Measurements from ENCODE around the gene RTN1.

The RTN1 gene

GRCh38 chr14:59772233-59772632 is 98.3 kb downstream of the RTN1 start:
- Histone ChIP-seq H3K4me3 (ENCODE audit: low read length in 2 of 2) (no peak overlapping the region), H3K9me3 (replicated peaks in 1 of 2; ENCODE audit: control insufficient read depth in 2 of 2, insufficient read depth in 1 of 2, low read depth in 1 of 2, low read length in 2 of 2) (no peaks in the 10 kb centered on the region), H3K9ac (ENCODE audit: low read depth, low read length, poor library complexity) (no peak overlapping the region), H2BK120ac (ENCODE audit: low read depth, low read length) (no peak overlapping the region), H2BK5ac (ENCODE audit: low read length) (no peak overlapping the region), H3K4me1 (ENCODE audit: control insufficient read depth in 2 of 2, insufficient read depth in 1 of 2, low read depth in 1 of 2, low read length in 2 of 2) (no peaks in the 10 kb centered on the region), H3K4ac (ENCODE audit: low read length) (no peak overlapping the region), H3K79me1 (ENCODE audit: low read depth, low read length) (no peaks in the 10 kb centered on the region), H2BK15ac (ENCODE audit: low read length) (no peak overlapping the region), H3K23ac (ENCODE audit: low read depth, low read length, poor library complexity) (no peak overlapping the region), H2AK5ac (ENCODE audit: low read depth, low read length) (no peak overlapping the region), H3K14ac (ENCODE audit: low read length) (no peak overlapping the region), H3K36me3 (replicated peaks in 1 of 2; ENCODE audit: control insufficient read depth in 2 of 2, insufficient read depth in 2 of 2, low read length in 2 of 2) (no peaks in the 10 kb centered on the region), H3K27me3 (ENCODE audit: control insufficient read depth in 3 of 3, insufficient read depth in 3 of 3, low read depth in 1 of 3, low read length in 3 of 3) (no peaks in the 10 kb centered on the region), H4K8ac (ENCODE audit: low read depth, low read length) (no peak overlapping the region), H4K91ac (ENCODE audit: low read depth, low read length, poor library complexity) (no peak overlapping the region), H2AFZ (ENCODE audit: low read length) (no peak overlapping the region), H3K4me2 (ENCODE audit: insufficient read depth, low read length, poor library complexity, severe bottlenecking) (no peak overlapping the region), H2BK12ac (ENCODE audit: low read length) (no peak overlapping the region), H3K27ac (replicated peaks; ENCODE audit: low read length) (no peak overlapping the region), H3K18ac (ENCODE audit: low read length) (no peak overlapping the region)
- DNase-seq (ENCODE audit: low spot score), result no peak
- no CpG with 5 or more reads among the region's 2 CpGs for WGBS, 2 donors (ENCODE audit: extremely low coverage in 2 of 2, insufficient read length in 2 of 2, insufficient replicate concordance in 1 of 2)

DNA sequence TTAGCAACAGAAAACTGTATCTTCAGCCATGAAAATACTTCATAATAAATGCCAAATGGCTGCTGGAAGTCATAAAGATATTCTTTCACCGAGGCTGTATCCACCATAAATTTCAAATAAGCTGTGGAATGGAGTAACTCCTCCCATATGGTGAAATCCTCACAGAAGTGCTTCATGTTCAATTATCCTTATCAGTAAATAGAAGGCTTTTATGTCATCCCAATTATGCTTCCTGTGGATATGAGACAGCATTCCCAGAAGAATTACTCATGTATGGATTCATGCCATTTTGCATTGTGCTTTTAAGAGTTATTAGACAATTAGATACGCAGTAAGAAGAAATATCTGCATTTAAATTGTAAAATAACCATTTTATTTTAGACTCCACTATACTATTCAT is 99.0 kb downstream of the RTN1 start:
- no peak overlapping the region for H2BK120ac ChIP-seq (ENCODE audit: low read depth, low read length)
- DNase-seq (ENCODE audit: low spot score), result no peak
- no peak overlapping the region for H4K91ac ChIP-seq (ENCODE audit: low read depth, low read length, poor library complexity)
- H3K4me1 ChIP-seq (ENCODE audit: control insufficient read depth in 2 of 2, insufficient read depth in 1 of 2, low read depth in 1 of 2, low read length in 2 of 2), result no peaks in the 10 kb centered on the region
- no peaks in the 10 kb centered on the region for H3K36me3 ChIP-seq (replicated peaks in 1 of 2; ENCODE audit: control insufficient read depth in 2 of 2, insufficient read depth in 2 of 2, low read length in 2 of 2)
- no peak overlapping the region for H2AK5ac ChIP-seq (ENCODE audit: low read depth, low read length)
- no peak overlapping the region for H2BK15ac ChIP-seq (ENCODE audit: low read length)
- no peak overlapping the region for H3K4me2 ChIP-seq (ENCODE audit: insufficient read depth, low read length, poor library complexity, severe bottlenecking)
- H2AFZ ChIP-seq (ENCODE audit: low read length), result no peak overlapping the region
- H4K8ac ChIP-seq (ENCODE audit: low read depth, low read length), result no peak overlapping the region
- H3K27ac ChIP-seq (replicated peaks; ENCODE audit: low read length), result no peak overlapping the region
- H3K4ac ChIP-seq (ENCODE audit: low read length), result no peak overlapping the region
- no peaks in the 10 kb centered on the region for H3K9me3 ChIP-seq (replicated peaks in 1 of 2; ENCODE audit: control insufficient read depth in 2 of 2, insufficient read depth in 1 of 2, low read depth in 1 of 2, low read length in 2 of 2)
- H3K79me1 ChIP-seq (ENCODE audit: low read depth, low read length), result no peaks in the 10 kb centered on the region
- H2BK5ac ChIP-seq (ENCODE audit: low read length), result no peak overlapping the region
- no CpG with 5 or more reads among the region's 2 CpGs for WGBS, 2 donors (ENCODE audit: extremely low coverage in 2 of 2, insufficient read length in 2 of 2, insufficient replicate concordance in 1 of 2)
- no peak overlapping the region for H3K14ac ChIP-seq (ENCODE audit: low read length)
- no peak overlapping the region for H3K4me3 ChIP-seq (ENCODE audit: low read length in 2 of 2)
- H2BK12ac ChIP-seq (ENCODE audit: low read length), result no peak overlapping the region
- no peaks in the 10 kb centered on the region for H3K27me3 ChIP-seq (ENCODE audit: control insufficient read depth in 3 of 3, insufficient read depth in 3 of 3, low read depth in 1 of 3, low read length in 3 of 3)
- no peak overlapping the region for H3K9ac ChIP-seq (ENCODE audit: low read depth, low read length, poor library complexity)
- no peak overlapping the region for H3K18ac ChIP-seq (ENCODE audit: low read length)
- no peak overlapping the region for H3K23ac ChIP-seq (ENCODE audit: low read depth, low read length, poor library complexity)

DNA sequence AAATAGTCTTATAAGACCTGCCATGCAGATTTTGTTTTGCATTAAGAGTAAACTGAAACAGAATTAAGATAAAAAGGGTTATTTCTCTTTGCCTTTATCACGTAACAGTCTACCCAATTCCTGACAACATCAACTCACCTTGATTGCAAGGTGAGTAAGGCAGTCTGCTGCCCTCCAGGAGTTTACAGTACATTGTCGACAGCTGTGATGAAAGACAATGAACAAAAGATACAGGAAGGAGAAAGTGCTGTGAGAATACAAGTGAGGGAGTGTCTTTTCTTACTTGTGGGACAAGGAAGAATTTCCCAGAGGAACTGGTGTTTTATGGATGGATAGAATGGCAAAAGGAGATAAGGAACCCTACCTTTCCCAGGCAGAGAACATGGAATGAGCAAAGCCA is 101.0 kb downstream of the RTN1 start:
- no peaks in the 10 kb centered on the region for H3K4me1 ChIP-seq (ENCODE audit: control insufficient read depth in 2 of 2, insufficient read depth in 1 of 2, low read depth in 1 of 2, low read length in 2 of 2)
- no peak overlapping the region for H2BK5ac ChIP-seq (ENCODE audit: low read length)
- no peak overlapping the region for H3K4ac ChIP-seq (ENCODE audit: low read length)
- no peak overlapping the region for H3K18ac ChIP-seq (ENCODE audit: low read length)
- H3K27me3 ChIP-seq (ENCODE audit: control insufficient read depth in 3 of 3, insufficient read depth in 3 of 3, low read depth in 1 of 3, low read length in 3 of 3), result no peaks in the 10 kb centered on the region
- no peaks in the 10 kb centered on the region for H3K36me3 ChIP-seq (replicated peaks in 1 of 2; ENCODE audit: control insufficient read depth in 2 of 2, insufficient read depth in 2 of 2, low read length in 2 of 2)
- no peaks in the 10 kb centered on the region for H3K79me1 ChIP-seq (ENCODE audit: low read depth, low read length)
- H4K91ac ChIP-seq (ENCODE audit: low read depth, low read length, poor library complexity), result no peak overlapping the region
- DNase-seq (ENCODE audit: low spot score), result no peak
- no peak overlapping the region for H3K14ac ChIP-seq (ENCODE audit: low read length)
- H3K23ac ChIP-seq (ENCODE audit: low read depth, low read length, poor library complexity), result no peak overlapping the region
- H2AK5ac ChIP-seq (ENCODE audit: low read depth, low read length), result no peak overlapping the region
- H3K4me2 ChIP-seq (ENCODE audit: insufficient read depth, low read length, poor library complexity, severe bottlenecking), result no peak overlapping the region
- H3K9me3 ChIP-seq (replicated peaks in 1 of 2; ENCODE audit: control insufficient read depth in 2 of 2, insufficient read depth in 1 of 2, low read depth in 1 of 2, low read length in 2 of 2), result no peaks in the 10 kb centered on the region
- no peak overlapping the region for H2AFZ ChIP-seq (ENCODE audit: low read length)
- H2BK12ac ChIP-seq (ENCODE audit: low read length), result no peak overlapping the region
- WGBS, 2 donors (ENCODE audit: extremely low coverage in 2 of 2, insufficient read length in 2 of 2, insufficient replicate concordance in 1 of 2), result no CpG with 5 or more reads among the region's 2 CpGs
- H3K4me3 ChIP-seq (ENCODE audit: low read length in 2 of 2), result no peak overlapping the region
- no peak overlapping the region for H2BK120ac ChIP-seq (ENCODE audit: low read depth, low read length)
- H3K9ac ChIP-seq (ENCODE audit: low read depth, low read length, poor library complexity), result no peak overlapping the region
- no peak overlapping the region for H2BK15ac ChIP-seq (ENCODE audit: low read length)
- no peak overlapping the region for H3K27ac ChIP-seq (replicated peaks; ENCODE audit: low read length)
- H4K8ac ChIP-seq (ENCODE audit: low read depth, low read length), result no peak overlapping the region

- Histone ChIP-seq H3K14ac (ENCODE audit: low read length) (no peak overlapping the region), H4K8ac (ENCODE audit: low read depth, low read length) (no peak overlapping the region), H3K4me1 (ENCODE audit: control insufficient read depth in 2 of 2, insufficient read depth in 1 of 2, low read depth in 1 of 2, low read length in 2 of 2) (no peaks in the 10 kb centered on the region), H3K4me2 (ENCODE audit: insufficient read depth, low read length, poor library complexity, severe bottlenecking) (no peak overlapping the region), H3K4me3 (ENCODE audit: low read length in 2 of 2) (no peak overlapping the region), H3K27ac (replicated peaks; ENCODE audit: low read length) (no peak overlapping the region), H3K79me1 (ENCODE audit: low read depth, low read length) (no peaks in the 10 kb centered on the region), H2BK15ac (ENCODE audit: low read length) (no peak overlapping the region), H3K18ac (ENCODE audit: low read length) (no peak overlapping the region), H3K23ac (ENCODE audit: low read depth, low read length, poor library complexity) (no peak overlapping the region), H2BK5ac (ENCODE audit: low read length) (no peak overlapping the region), H3K36me3 (replicated peaks in 1 of 2; ENCODE audit: control insufficient read depth in 2 of 2, insufficient read depth in 2 of 2, low read length in 2 of 2) (no peaks in the 10 kb centered on the region), H3K4ac (ENCODE audit: low read length) (no peak overlapping the region), H2BK12ac (ENCODE audit: low read length) (no peak overlapping the region), H2BK120ac (ENCODE audit: low read depth, low read length) (no peak overlapping the region), H3K27me3 (ENCODE audit: control insufficient read depth in 3 of 3, insufficient read depth in 3 of 3, low read depth in 1 of 3, low read length in 3 of 3) (no peaks in the 10 kb centered on the region), H3K9me3 (replicated peaks in 1 of 2; ENCODE audit: control insufficient read depth in 2 of 2, insufficient read depth in 1 of 2, low read depth in 1 of 2, low read length in 2 of 2) (no peaks in the 10 kb centered on the region), H4K91ac (ENCODE audit: low read depth, low read length, poor library complexity) (no peak overlapping the region), H2AFZ (ENCODE audit: low read length) (no peak overlapping the region), H3K9ac (ENCODE audit: low read depth, low read length, poor library complexity) (no peak overlapping the region), H2AK5ac (ENCODE audit: low read depth, low read length) (no peak overlapping the region)
- no CpG with 5 or more reads among the region's 1 CpG for WGBS, 2 donors (ENCODE audit: extremely low coverage in 2 of 2, insufficient read length in 2 of 2, insufficient replicate concordance in 1 of 2)
- no peak for DNase-seq (ENCODE audit: low spot score)
These were observed 101.7 kb downstream of the RTN1 start for GRCh38 chr14:59768855-59769375.
